Measurements from ENCODE around the gene MN1.

MN1 gene

GRCh38 chr22:27791859-27792241 is 9.7 kb downstream of the MN1 start:
- no peak for TF ChIP-seq CTCF (IDR thresholded peaks at IDR 0.05; ENCODE audit: control extremely low read depth, extremely low read depth, low read depth, missing control alignments)
- no peak for DNase-seq (ENCODE audit: extremely low spot score)
- POLR2A ChIA-PET, result no interaction called here
- CTCF ChIA-PET, result no interaction called here

GRCh38 chr22:27791159-27791858 is 10.2 kb downstream of the MN1 start:
- ChIA-PET CTCF (no interaction called here), POLR2A (no interaction called here)
- no peak for TF ChIP-seq CTCF (IDR thresholded peaks at IDR 0.05; ENCODE audit: control extremely low read depth, extremely low read depth, low read depth, missing control alignments)

GRCh38 chr22:27790376-27791158 is 11.0 kb downstream of the MN1 start:
- POLR2A ChIA-PET, result no interaction called here
- CTCF ChIA-PET, result no interaction called here
- TF ChIP-seq CTCF (IDR thresholded peaks at IDR 0.05; ENCODE audit: control extremely low read depth, extremely low read depth, low read depth, missing control alignments), result no peak
- no peak for DNase-seq (ENCODE audit: extremely low spot score)

More at GRCh38 chr22:27791159-27791858, 10.2 kb downstream of the MN1 start:
- no peak for DNase-seq (ENCODE audit: extremely low spot score)

GRCh38 chr22:27788500-27789288 is 12.9 kb downstream of the MN1 start:
- no peak for DNase-seq (ENCODE audit: extremely low spot score)
- ChIA-PET CTCF (no interaction called here), POLR2A (no interaction called here)
- no peak for TF ChIP-seq CTCF (IDR thresholded peaks at IDR 0.05; ENCODE audit: control extremely low read depth, extremely low read depth, low read depth, missing control alignments)

GRCh38 chr22:27786965-27787364 is 14.6 kb downstream of the MN1 start:
- DNase-seq (ENCODE audit: extremely low spot score), result no peak
- CTCF ChIA-PET, result no interaction called here
- no peak for TF ChIP-seq CTCF (IDR thresholded peaks at IDR 0.05; ENCODE audit: control extremely low read depth, extremely low read depth, low read depth, missing control alignments)
- POLR2A ChIA-PET, result no interaction called here

GRCh38 chr22:27786291-27786932 is 15.1 kb downstream of the MN1 start:
- CTCF ChIA-PET, result no interaction called here
- POLR2A ChIA-PET, result no interaction called here
- no peak for DNase-seq (ENCODE audit: extremely low spot score)

More at GRCh38 chr22:27786291-27786932, 15.1 kb downstream of the MN1 start:
- no peak for TF ChIP-seq CTCF (IDR thresholded peaks at IDR 0.05; ENCODE audit: control extremely low read depth, extremely low read depth, low read depth, missing control alignments)

Data from GM10248 (cell line).